Testis (tissue), 2 donors: ENCODE data around the gene PSMA5.

Experiments
- CTCF ChIP-seq, 3 experiments: fragments of 450-650 bp in 2 of 3; fragments of 200-600 bp in 1 of 3; sonication (generic) in 1 of 3; IDR thresholded peaks; one replicate each; pipeline ENCODE4 v1.5.1; 2016 to 2019; ENCODE audit warnings: antibody characterized with exemption in 3 of 3, mild to moderate bottlenecking in 2 of 3, moderate library complexity in 1 of 3
- POLR2A ChIP-seq: fragments of 450-650 bp; IDR thresholded peaks from one replicate; pipeline ENCODE4 v1.6.1; 2017; ENCODE audit warnings: antibody characterized with exemption, mild to moderate bottlenecking, moderate library complexity

GRCh38 chr1:109402025-109402424 is 24.2 kb downstream of the PSMA5 start:
- TF ChIP-seq POLR2A = no peak
- no peak for TF ChIP-seq CTCF (IDR thresholded peaks at IDR 0.05)
